GM20000 (cell line): ENCODE results near the gene ARG2.

ENCODE experiments used
- DNase-seq: peaks from one replicate; pipeline ENCODE4 v3.0.0; 2012; ENCODE audit warnings: low spot score
- TF ChIP-seq, protein P1 (sequence below): IDR thresholded peaks from 2 replicates; pipeline ENCODE4 v1.5.1; 2012; ENCODE audit warnings: mild to moderate bottlenecking, control low read depth; ENCODE audit errors: extremely low read depth, missing control alignments

ARG2 gene

DNA sequence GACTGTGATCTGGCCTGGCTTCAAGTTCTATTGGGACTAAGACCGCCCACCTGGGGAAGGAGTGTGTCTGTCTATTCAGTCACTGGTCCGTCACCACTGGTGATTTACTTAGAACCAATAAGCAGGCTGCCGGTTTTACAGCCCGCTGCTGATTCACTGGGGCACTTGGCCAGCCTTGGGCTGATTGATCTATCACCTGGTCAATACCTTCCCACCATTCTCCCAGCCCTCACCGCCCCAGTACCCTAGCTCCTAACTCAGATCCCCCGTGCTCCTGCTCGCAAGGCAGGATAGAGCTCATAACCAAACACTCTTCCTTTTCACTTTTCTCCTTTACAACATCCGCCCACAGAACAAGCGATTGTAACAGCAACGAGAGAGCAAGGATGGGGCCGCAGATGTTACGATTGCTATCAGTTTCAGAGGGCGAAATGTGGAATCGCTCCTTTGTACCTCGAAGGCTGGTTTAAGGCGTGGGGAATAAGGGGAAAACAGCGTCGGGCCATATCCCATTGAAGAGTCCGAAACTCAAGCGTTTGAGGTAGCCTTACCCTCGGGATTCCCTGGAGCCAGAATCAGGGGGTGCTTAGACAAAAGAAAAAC lies 75.2 kb downstream of the ARG2 start:
- peak; percentile 85 for DNase-seq
- TF ChIP-seq, protein P1, sequence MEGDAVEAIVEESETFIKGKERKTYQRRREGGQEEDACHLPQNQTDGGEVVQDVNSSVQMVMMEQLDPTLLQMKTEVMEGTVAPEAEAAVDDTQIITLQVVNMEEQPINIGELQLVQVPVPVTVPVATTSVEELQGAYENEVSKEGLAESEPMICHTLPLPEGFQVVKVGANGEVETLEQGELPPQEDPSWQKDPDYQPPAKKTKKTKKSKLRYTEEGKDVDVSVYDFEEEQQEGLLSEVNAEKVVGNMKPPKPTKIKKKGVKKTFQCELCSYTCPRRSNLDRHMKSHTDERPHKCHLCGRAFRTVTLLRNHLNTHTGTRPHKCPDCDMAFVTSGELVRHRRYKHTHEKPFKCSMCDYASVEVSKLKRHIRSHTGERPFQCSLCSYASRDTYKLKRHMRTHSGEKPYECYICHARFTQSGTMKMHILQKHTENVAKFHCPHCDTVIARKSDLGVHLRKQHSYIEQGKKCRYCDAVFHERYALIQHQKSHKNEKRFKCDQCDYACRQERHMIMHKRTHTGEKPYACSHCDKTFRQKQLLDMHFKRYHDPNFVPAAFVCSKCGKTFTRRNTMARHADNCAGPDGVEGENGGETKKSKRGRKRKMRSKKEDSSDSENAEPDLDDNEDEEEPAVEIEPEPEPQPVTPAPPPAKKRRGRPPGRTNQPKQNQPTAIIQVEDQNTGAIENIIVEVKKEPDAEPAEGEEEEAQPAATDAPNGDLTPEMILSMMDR: no peak

DNA sequence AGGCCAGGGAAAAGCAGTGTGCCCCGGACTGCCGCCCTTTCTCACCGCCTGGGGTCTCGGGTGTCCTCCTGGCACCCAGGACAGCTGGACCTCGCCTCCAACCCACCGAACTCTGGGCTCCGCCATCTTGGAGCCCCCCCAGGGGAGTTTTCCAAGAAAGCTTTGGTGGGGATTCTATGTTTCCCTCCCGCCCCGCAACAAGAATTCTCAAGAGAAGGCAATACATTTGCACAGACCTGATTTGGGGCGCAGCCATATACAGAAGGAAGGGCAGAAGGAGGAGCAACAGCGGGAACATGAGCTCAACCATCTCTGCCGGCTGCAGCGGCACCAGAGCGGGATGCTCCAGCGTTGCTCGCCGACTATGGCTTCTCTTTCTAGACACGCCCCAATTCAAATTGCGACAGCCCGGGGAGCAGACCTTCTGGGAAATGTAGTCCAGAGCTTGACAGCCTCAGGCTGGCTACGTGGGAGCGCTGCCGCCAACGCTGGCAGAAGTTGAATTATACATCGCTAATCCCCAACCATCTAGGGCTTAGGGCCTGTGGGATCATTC lies 75.8 kb downstream of the ARG2 start, which contains the start of gene RDH11:
TSS of gene RDH11 (minus strand) at position 371 of the 556 bp plus-strand sequence. CDS start at position 310, 61 bp downstream.
- TF ChIP-seq, protein P1: no peak

DNA sequence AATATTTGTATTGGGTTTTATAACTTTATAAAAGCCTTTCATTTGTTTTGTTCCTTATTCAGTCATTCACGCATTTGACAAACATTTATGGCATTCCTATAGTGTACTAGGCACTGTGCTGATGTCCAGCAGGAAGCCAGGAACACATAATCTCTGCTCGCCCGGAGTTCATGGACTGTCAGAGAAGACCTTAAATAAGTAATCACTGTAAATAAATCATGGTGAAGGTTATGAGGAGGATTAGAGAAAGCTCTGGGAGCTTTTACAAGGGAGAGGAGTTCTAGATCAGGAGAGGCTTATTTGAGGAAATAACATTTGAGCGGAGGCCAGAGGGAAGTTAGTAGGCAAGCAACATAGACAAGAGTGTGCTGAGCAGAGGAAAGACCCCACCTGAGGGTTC lies 77.3 kb downstream of the ARG2 start:
- DNase-seq: no peak
- TF ChIP-seq, protein P1: no peak

More for the DNA sequence above, 75.8 kb downstream of the ARG2 start, which contains the start of gene RDH11:
- DNase-seq: peak; percentile 84

DNA sequence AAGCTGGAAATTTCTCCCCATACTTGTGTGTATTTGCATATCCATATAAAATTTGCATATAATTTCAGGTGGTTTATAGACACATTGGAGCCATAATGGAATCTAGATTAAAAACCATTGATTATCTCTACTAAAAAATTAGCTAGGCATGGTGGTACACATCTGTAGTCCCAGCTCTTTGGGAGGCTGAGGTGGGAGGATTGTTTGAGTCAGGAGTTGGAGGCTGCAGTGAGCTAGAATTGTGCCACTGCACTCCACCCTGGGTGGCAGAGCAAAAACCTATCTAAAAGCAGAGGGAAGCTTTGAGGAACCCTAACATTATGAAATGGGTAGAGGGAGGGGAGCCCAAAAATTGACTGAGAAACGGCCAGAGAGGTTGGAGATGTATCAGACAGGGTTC lies 78.5 kb downstream of the ARG2 start:
- TF ChIP-seq, protein P1: no peak
- no peak for DNase-seq
